ENCODE results near the gene WDR53. TPM values are rescaled to one million over a fixed set of nuclear protein-coding genes. Genes with fewer than 3 reads are reported as not detected.
"Not testable (repeated sequence)": the region's sequence is repeated elsewhere in the genome, so short reads cannot be mapped to it uniquely, and the experiment has no call there.

WDR53 gene
- total RNA-seq, 2 donors from 2014 or later: 19.7 to 23.0 TPM

DNA sequence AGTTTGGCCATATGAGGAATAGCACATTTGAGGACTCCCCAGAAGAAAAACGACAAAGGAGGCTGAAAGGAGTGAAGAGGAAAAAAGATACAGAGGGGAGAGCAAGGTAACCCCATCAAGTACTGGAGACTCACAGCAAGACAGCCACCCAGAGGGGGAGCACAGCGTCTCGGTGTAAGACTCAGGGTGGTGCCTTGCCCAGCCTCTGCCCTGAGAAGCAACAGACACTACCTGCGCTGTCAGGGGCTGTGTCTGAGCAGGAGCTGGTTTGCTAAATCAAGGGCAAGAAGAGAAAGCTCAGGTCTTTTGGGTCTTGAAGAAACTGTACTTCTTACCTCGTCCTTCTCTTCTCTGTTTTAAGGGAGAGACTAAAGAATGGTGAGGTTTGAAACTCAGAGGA lies 28.0 kb upstream of the WDR53 start:
- Mint-ChIP-seq H3K27me3 (peaks cover 9 to 14% of the 10 kb centered on the region in 2 donors), H3K4me1 (ENCODE audit: low read depth in 2 of 2) (peaks cover 9 to 11% of the 10 kb centered on the region in 2 donors), H3K27ac (no peak overlapping the region), H3K4me3 (no peak overlapping the region), H3K9me3 (no peaks in the 10 kb centered on the region), H3K36me3 (no peaks in the 10 kb centered on the region)
- no peak for DNase-seq (ENCODE audit: low spot score)
- no peak for ATAC-seq

DNA sequence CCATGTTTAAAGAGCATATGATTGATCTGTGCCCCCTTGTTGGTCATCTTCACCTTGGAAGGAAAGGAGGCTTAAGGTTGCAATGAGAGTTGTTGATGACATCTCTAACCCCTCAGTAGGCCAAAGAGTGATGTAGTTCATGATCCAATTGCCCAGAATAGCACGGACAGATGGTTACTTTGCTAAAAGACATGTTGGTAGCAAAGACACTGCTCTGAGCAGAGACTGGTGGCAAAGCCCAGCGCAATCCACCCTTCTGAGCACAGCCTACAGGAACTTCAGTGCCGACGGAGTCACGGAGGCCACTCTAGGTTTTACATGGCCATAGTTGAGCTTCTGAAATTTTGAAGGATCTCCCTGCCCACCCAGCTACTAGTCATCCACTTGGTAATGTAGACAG lies 21.9 kb upstream of the WDR53 start:
- no peak for ATAC-seq
- no peak for DNase-seq (ENCODE audit: low spot score)
- Mint-ChIP-seq H3K27me3 (no peaks in the 10 kb centered on the region), H3K27ac (no peak overlapping the region), H3K4me3 (no peak overlapping the region), H3K36me3 (peaks cover 6% of the 10 kb centered on the region), H3K4me1 (ENCODE audit: low read depth in 2 of 2) (no peaks in the 10 kb centered on the region), H3K9me3 (no peaks in the 10 kb centered on the region)

DNA sequence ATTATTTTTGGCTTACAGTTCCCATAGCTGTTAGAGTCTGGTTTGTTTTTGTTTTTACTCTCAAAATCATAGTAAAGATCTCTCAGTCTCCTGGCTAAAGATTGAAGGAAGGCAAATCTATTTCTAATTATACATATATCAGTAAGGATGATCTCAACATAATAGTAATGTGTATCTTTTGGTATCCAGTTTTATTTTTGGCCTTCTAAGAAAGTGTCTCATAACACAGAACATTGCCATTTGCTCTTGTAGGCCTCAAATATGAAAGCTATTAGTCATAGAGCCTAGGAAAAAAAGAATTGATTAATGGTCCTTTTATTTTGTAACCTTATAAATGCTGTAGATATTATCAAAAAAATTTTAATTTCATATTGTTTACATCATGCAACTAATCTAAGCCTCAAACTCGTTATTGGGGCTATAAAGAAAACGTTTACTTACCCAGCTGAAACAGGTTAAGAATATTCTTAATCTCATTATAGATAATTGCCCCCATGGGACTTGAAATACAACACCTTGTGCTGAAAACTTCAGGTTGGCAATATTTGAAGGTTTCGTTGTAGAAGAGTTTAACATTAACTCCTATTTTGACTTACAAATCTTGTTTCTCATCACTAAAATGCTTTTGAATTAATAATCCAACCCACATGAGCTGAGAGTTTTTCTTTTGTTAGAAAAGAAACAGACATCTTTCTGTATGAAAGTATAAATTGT lies 16.8 kb upstream of the WDR53 start:
- Mint-ChIP-seq H3K27ac (no peak overlapping the region), H3K4me1 (ENCODE audit: low read depth in 2 of 2) (peaks cover 0 to 2% of the 10 kb centered on the region in 2 donors), H3K9me3 (no peaks in the 10 kb centered on the region), H3K4me3 (no peak overlapping the region), H3K27me3 (no peaks in the 10 kb centered on the region), H3K36me3 (peaks cover 18% of the 10 kb centered on the region)
- no peak for DNase-seq (ENCODE audit: low spot score)
- no peak for ATAC-seq

DNA sequence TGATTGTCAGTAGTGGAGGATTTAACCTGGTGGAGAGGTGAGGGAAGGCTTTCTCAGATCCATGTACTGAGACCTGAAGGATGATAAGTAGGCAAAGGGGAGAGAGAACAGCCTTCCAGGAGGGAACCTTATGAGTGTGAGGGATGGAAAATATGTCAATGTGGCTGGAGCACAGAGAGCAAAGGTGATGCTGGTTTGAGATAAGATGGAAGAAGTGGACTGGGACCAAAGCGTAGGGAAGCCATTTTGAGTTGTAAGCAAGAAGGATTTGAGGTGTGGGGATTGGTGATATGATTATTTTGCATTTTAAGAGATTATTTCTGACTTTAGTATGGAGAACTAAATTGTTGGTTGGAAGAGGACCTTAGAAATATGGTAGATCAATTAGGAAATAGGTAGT lies 4.0 kb upstream of the WDR53 start:
- Mint-ChIP-seq H3K4me3 (no peak overlapping the region), H3K4me1 (ENCODE audit: low read depth in 2 of 2) (peaks cover 17 to 18% of the 10 kb centered on the region in 2 donors), H3K27ac (no peak overlapping the region), H3K27me3 (no peaks in the 10 kb centered on the region), H3K36me3 (peaks cover 8% of the 10 kb centered on the region), H3K9me3 (no peaks in the 10 kb centered on the region)
- DNase-seq (ENCODE audit: low spot score): no peak
- ATAC-seq: no peak

DNA sequence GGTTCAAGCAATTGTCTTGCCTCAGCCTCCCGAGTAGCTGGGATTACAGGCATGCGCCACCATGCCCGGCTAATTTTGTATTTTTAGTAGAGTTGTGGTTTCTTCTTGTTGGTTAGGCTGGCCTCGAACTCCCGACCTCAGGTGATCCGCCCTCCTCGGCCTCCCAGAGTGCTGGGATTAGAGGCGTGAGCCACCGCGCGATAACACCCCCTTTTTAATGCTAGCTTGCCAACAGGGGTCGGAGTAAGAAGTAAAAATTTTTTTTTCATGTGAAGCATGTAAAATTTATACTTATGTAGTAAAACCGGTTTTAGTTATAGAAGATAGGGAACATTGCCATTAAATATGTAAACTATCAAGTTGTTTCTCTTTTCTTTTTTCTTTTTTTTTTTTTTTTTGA lies 2.0 kb upstream of the WDR53 start:
- H3K4me1 Mint-ChIP-seq (ENCODE audit: low read depth in 2 of 2): peaks cover 17 to 25% of the 10 kb centered on the region in 2 donors
- H3K36me3 Mint-ChIP-seq; ATAC-seq; H3K27me3 Mint-ChIP-seq; H3K9me3 Mint-ChIP-seq; DNase-seq (ENCODE audit: low spot score): not testable (repeated sequence)
- peak overlapping the region in 1 of 2 donors; percentile 83 for H3K27ac Mint-ChIP-seq
- peak overlapping the region; percentile 95 for H3K4me3 Mint-ChIP-seq

DNA sequence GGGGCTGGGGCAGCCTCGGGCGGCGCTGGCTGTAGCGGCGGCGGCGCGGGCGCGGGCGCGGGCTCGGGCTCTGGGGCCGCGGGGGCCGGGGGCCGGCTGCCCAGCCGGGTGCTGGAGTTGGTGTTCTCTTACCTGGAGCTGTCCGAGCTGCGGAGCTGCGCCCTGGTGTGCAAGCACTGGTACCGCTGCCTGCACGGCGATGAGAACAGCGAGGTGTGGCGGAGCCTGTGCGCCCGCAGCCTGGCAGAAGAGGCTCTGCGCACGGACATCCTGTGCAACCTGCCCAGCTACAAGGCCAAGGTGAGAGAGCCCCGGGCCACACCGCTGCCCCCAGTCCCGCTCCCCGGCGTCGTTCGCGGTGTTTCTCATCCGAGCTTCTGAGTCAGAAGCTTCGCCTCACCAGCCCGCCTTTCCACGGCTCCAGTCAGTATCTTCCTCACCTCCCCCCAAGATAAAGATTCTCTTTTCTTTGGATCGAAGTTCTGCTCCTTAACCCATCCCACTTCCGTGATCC lies 706 bp upstream of the WDR53 start:
- peak overlapping the region; percentile 78 to 83 for H3K27ac Mint-ChIP-seq
- peak overlapping the region; percentile 95 for H3K4me3 Mint-ChIP-seq
- H3K36me3 Mint-ChIP-seq: peaks cover 8% of the 10 kb centered on the region
- no peaks in the 10 kb centered on the region for H3K9me3 Mint-ChIP-seq
- no peaks in the 10 kb centered on the region for H3K27me3 Mint-ChIP-seq
- ATAC-seq (peak; percentile 59 to 67), DNase-seq (ENCODE audit: low spot score) (peak; percentile 73)
- H3K4me1 Mint-ChIP-seq (ENCODE audit: low read depth in 2 of 2): peaks cover 15 to 22% of the 10 kb centered on the region in 2 donors

GRCh38 chr3:196563721-196564225 lies 4.6 kb downstream of the WDR53 start:
- ATAC-seq (no peak), DNase-seq (ENCODE audit: low spot score) (no peak)
- peaks cover 12 to 16% of the 10 kb centered on the region in 2 donors for H3K4me1 Mint-ChIP-seq (ENCODE audit: low read depth in 2 of 2)
- no peaks in the 10 kb centered on the region for H3K27me3 Mint-ChIP-seq
- peak overlapping the region; percentile 39 for H3K4me3 Mint-ChIP-seq
- no peaks in the 10 kb centered on the region for H3K36me3 Mint-ChIP-seq
- H3K27ac Mint-ChIP-seq: peak overlapping the region; percentile 22 to 72
- H3K9me3 Mint-ChIP-seq: no peaks in the 10 kb centered on the region

DNA sequence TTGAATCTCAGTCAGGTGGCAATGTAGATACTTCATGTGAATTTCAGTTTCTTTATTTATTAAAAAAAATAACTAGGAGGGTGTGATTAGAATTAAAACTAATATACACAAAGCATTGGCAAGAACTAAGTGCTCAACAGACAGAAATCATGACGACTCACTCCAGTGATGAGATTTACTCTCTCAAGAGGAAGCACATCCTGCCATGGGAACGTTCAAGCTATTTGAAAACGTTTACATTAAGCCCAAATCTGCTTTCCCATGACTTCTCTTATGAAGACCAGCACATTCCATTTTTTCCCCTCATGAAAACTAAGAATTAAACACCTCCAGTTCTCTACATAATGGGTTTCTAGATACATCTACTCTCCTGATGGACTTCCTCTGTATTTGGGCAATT lies 8.5 kb downstream of the WDR53 start:
- no peaks in the 10 kb centered on the region for H3K27me3 Mint-ChIP-seq
- H3K36me3 Mint-ChIP-seq: no peaks in the 10 kb centered on the region
- H3K9me3 Mint-ChIP-seq: no peaks in the 10 kb centered on the region
- no peak for ATAC-seq
- no peak overlapping the region for H3K4me3 Mint-ChIP-seq
- peaks cover 9% of the 10 kb centered on the region in 2 donors for H3K4me1 Mint-ChIP-seq (ENCODE audit: low read depth in 2 of 2)
- no peak for DNase-seq (ENCODE audit: low spot score)
- H3K27ac Mint-ChIP-seq: peak overlapping the region in 1 of 2 donors; percentile 29

DNA sequence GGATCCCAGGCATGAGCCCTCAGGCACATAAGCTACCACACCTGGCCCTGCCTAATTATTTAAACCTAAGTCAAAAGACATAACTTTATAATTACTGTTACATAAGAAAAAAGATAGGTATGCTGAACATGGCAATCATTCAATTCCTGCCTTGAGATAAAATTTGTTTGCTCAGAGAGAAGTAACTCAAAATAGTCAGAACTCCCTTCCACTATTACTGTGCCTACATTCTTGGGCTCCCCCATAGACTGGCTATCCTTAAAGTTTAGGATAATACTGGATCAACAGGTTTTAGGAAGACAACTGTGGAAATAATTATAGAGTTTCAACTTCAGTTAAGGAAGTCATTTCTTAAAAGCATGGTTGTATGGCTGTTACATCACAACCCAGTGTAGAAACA lies 9.9 kb downstream of the WDR53 start:
- Mint-ChIP-seq H3K36me3 (no peaks in the 10 kb centered on the region), H3K4me1 (ENCODE audit: low read depth in 2 of 2) (peaks cover under 1 to 3% of the 10 kb centered on the region in 2 donors), H3K27me3 (no peaks in the 10 kb centered on the region), H3K9me3 (no peaks in the 10 kb centered on the region), H3K4me3 (no peak overlapping the region), H3K27ac (no peak overlapping the region)
- no peak for DNase-seq (ENCODE audit: low spot score)
- ATAC-seq: no peak

- H3K4me1 Mint-ChIP-seq (ENCODE audit: low read depth in 2 of 2): peaks cover 0 to 3% of the 10 kb centered on the region in 2 donors
- H3K27ac Mint-ChIP-seq: no peak overlapping the region
- no peaks in the 10 kb centered on the region for H3K9me3 Mint-ChIP-seq
- H3K4me3 Mint-ChIP-seq: no peak overlapping the region
- H3K36me3 Mint-ChIP-seq: no peaks in the 10 kb centered on the region
- DNase-seq (ENCODE audit: low spot score) (no peak), ATAC-seq (no peak)
- H3K27me3 Mint-ChIP-seq: no peaks in the 10 kb centered on the region
Measured at GRCh38 chr3:196557236-196557635, 11.1 kb downstream of the WDR53 start.

GRCh38 chr3:196555295-196555694 lies 13.1 kb downstream of the WDR53 start:
- Mint-ChIP-seq H3K4me3 (no peak overlapping the region), H3K4me1 (ENCODE audit: low read depth in 2 of 2) (peaks cover 0 to under 1% of the 10 kb centered on the region in 2 donors), H3K9me3 (no peaks in the 10 kb centered on the region), H3K36me3 (peaks cover 2% of the 10 kb centered on the region), H3K27me3 (no peaks in the 10 kb centered on the region), H3K27ac (no peak overlapping the region)
- ATAC-seq (no peak), DNase-seq (ENCODE audit: low spot score) (no peak)

DNA sequence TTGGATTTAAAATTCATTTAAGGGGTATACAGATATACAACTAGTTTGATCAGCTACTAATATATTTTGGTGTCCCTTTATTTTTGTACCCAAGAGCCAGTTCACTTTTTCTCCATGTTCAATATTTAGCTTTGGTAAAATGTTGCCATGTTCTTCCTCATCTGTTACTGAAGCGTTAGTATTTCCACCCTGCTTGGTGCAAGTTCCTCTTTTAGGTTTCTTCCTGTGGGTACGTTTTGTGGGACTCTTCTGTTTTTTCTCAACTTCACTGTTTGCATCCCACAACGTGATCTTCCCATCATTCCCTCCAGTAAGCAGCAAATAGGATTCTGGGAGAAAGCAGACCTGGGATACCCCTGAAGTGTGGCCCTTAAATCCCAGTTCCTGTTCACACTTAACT lies 14.1 kb downstream of the WDR53 start:
- no peak overlapping the region for H3K27ac Mint-ChIP-seq
- DNase-seq (ENCODE audit: low spot score) (no peak), ATAC-seq (no peak)
- no peaks in the 10 kb centered on the region for H3K27me3 Mint-ChIP-seq
- H3K9me3 Mint-ChIP-seq: no peaks in the 10 kb centered on the region
- H3K4me1 Mint-ChIP-seq (ENCODE audit: low read depth in 2 of 2): no peaks in the 10 kb centered on the region
- no peak overlapping the region for H3K4me3 Mint-ChIP-seq
- H3K36me3 Mint-ChIP-seq: peaks cover 7% of the 10 kb centered on the region

- Mint-ChIP-seq H3K4me3 (no peak overlapping the region), H3K4me1 (ENCODE audit: low read depth in 2 of 2) (no peaks in the 10 kb centered on the region), H3K27me3 (no peaks in the 10 kb centered on the region), H3K36me3 (peaks cover 7% of the 10 kb centered on the region), H3K27ac (no peak overlapping the region), H3K9me3 (no peaks in the 10 kb centered on the region)
- no peak for DNase-seq (ENCODE audit: low spot score)
- no peak for ATAC-seq
Measured at GRCh38 chr3:196553551-196553950, 14.8 kb downstream of the WDR53 start.

- no peaks in the 10 kb centered on the region for H3K4me1 Mint-ChIP-seq (ENCODE audit: low read depth in 2 of 2)
- no peak for DNase-seq (ENCODE audit: low spot score)
- H3K27me3 Mint-ChIP-seq: peaks cover 0 to 5% of the 10 kb centered on the region in 2 donors
- no peak overlapping the region for H3K27ac Mint-ChIP-seq
- H3K9me3 Mint-ChIP-seq: peaks cover 5% of the 10 kb centered on the region
- H3K4me3 Mint-ChIP-seq: no peak overlapping the region
- ATAC-seq: no peak
- peaks cover 13% of the 10 kb centered on the region for H3K36me3 Mint-ChIP-seq
Measured at GRCh38 chr3:196552253-196552652, 16.1 kb downstream of the WDR53 start.
